ENCODE results near the gene DNAJC10.
"Not testable (repeated sequence)": the region's sequence is repeated elsewhere in the genome, so short reads cannot be mapped to it uniquely, and the experiment has no call there.

The DNAJC10 gene

DNA sequence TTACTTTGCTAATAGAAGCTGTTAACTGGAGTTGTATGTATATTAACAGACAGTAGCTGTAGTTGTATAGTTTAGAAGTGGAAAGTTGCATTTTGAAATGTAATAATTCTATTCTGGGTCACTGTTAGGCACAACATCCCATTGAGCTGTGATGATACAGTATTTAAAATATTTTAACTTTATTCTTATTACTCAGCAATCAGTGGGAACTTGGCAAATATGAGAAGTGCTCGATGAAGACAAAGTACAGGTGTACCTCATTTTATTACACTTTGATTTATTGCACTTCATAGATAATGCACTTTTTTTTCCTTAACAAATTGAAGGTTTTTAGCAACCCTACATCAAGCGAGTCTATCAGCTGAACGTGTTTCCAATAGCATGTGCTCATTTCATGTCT, 8.6 kb downstream of the DNAJC10 start:
- no peak for DNase-seq (ENCODE audit: low read depth)

GRCh38 chr2:182726473-182726872, 10.4 kb downstream of the DNAJC10 start:
- DNase-seq (ENCODE audit: low read depth): no peak

GRCh38 chr2:182728014-182728413, 12.0 kb downstream of the DNAJC10 start:
- no peak for DNase-seq (ENCODE audit: low read depth)

GRCh38 chr2:182729710-182730339, 13.8 kb downstream of the DNAJC10 start:
- DNase-seq (ENCODE audit: low read depth): no peak

GRCh38 chr2:182730486-182730885, 14.4 kb downstream of the DNAJC10 start:
- DNase-seq (ENCODE audit: low read depth): no peak

DNA sequence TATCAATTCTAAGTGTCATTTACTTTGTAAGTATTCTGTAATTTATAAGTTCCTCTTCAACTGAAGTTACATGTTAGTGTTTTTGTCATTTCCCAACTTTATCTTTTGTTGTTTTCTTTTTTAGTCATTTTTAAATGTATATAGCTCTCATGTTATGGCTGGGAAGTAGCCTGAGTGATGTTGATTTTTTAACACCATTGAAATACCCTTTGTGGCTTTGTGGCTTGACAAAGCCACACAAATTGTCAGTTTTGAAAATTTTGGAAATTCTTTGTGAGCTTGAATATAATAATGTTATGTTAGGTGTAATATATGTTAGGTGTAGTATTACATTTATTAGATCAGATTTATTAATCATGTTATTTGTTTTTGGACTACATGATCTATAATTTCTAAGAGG, 16.7 kb downstream of the DNAJC10 start:
- no peak for DNase-seq (ENCODE audit: low read depth)

- DNase-seq (ENCODE audit: low read depth): no peak
These were observed 17.5 kb downstream of the DNAJC10 start for GRCh38 chr2:182733572-182733971.

GRCh38 chr2:182736856-182737255, 20.8 kb downstream of the DNAJC10 start:
- not testable (repeated sequence) for DNase-seq (ENCODE audit: low read depth)

GRCh38 chr2:182740701-182741100, 24.6 kb downstream of the DNAJC10 start:
- no peak for DNase-seq (ENCODE audit: low read depth)

DNA sequence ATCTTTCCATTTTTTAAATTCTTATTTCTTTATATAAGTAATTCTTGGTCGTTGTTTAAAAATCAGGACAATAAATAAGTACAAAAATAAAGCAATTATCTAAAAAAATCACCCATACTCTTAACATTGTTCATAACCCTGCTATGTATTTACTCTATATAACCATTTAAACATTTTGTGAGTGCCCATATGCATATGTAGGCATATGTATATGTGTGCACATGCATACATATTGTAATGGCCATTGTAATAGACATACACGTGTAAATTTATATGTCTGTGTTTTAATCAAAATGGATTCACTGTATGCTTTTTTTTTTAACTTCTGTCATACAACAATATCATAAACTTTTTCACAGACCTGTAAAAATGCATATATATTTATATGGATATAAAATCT, 25.6 kb downstream of the DNAJC10 start:
- DNase-seq (ENCODE audit: low read depth): no peak

- DNase-seq (ENCODE audit: low read depth): no peak
These were observed 28.4 kb downstream of the DNAJC10 start for GRCh38 chr2:182744490-182744889.

DNA sequence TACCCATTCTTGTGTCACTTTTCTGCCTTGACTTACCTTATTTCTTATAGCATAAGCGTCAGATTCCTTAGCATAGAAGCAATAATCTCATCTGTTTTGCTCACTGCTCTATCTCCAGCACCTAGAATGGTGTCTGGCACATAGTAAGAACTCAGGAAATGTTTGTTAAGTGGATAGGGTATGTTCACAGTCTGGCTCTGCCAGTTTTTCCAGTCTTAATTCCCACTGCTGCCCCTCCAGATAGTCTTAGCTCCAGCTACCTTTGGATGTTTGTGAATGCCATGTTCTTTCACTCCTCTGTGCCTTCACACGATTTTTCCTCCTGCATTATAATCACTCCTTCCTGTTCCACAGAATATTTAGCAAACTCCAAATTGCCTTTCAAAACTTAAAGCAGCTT, 29.0 kb downstream of the DNAJC10 start:
- DNase-seq (ENCODE audit: low read depth): no peak

- DNase-seq (ENCODE audit: low read depth): not testable (repeated sequence)
These were observed 29.8 kb downstream of the DNAJC10 start for GRCh38 chr2:182745894-182746293.

DNA sequence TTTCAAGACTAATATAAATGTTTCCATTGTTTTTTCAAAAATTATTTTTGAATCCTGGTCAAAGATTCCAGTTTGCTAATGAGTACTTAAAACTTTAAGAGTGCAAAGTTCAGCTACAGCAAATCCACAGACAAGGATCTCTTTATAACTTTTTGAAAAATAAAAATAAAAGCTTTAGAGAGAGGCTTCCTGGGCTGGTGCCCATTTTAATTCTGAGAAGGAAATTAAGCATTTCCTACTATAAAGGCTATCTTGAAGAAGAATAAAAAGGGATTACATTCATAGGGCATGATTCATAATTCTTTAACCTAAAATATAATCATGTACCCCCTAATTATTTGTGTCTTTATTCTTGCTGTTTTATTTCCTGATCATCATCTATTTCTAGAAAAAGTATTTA, 38.2 kb downstream of the DNAJC10 start:
- no peak for DNase-seq (ENCODE audit: low read depth)

GRCh38 chr2:182758379-182758778, 42.3 kb downstream of the DNAJC10 start:
- DNase-seq (ENCODE audit: low read depth): no peak

- DNase-seq (ENCODE audit: low read depth): peak; percentile 88
These were observed 45.8 kb downstream of the DNAJC10 start for GRCh38 chr2:182761903-182762302.

GRCh38 chr2:182763311-182763912, 47.4 kb downstream of the DNAJC10 start:
- DNase-seq (ENCODE audit: low read depth): peak; percentile 14

GRCh38 chr2:182766626-182767025, 50.6 kb downstream of the DNAJC10 start:
- no peak for DNase-seq (ENCODE audit: low read depth)

DNA sequence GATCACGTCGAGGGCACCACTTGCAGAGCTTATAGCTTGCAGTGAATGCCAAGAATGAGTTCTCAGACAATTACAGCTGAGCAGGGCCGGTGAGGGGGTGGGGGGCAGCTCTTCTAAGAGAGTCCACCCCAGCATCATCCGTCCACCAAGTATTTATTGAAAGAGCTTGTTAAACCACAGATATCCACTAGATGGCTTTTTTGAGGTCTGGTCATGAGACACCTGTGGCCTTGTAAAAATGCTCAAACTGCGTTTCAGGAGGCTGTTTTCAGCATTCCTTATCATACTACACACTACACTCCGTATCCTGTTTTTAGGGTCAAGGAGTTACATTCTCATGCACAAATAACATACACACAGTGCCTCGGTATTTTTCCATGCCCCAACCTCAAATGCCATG, 51.5 kb downstream of the DNAJC10 start:
- no peak for DNase-seq (ENCODE audit: low read depth)

- not testable (repeated sequence) for DNase-seq (ENCODE audit: low read depth)
These were observed 52.9 kb downstream of the DNAJC10 start for GRCh38 chr2:182768950-182769349.

- no peak for DNase-seq (ENCODE audit: low read depth)
These were observed 63.3 kb downstream of the DNAJC10 start for GRCh38 chr2:182779323-182779722.

- not testable (repeated sequence) for DNase-seq (ENCODE audit: low read depth)
These were observed 65.0 kb downstream of the DNAJC10 start for GRCh38 chr2:182781099-182781498.

- not testable (repeated sequence) for DNase-seq (ENCODE audit: low read depth)
These were observed 66.6 kb downstream of the DNAJC10 start for GRCh38 chr2:182782686-182783085.

DNA sequence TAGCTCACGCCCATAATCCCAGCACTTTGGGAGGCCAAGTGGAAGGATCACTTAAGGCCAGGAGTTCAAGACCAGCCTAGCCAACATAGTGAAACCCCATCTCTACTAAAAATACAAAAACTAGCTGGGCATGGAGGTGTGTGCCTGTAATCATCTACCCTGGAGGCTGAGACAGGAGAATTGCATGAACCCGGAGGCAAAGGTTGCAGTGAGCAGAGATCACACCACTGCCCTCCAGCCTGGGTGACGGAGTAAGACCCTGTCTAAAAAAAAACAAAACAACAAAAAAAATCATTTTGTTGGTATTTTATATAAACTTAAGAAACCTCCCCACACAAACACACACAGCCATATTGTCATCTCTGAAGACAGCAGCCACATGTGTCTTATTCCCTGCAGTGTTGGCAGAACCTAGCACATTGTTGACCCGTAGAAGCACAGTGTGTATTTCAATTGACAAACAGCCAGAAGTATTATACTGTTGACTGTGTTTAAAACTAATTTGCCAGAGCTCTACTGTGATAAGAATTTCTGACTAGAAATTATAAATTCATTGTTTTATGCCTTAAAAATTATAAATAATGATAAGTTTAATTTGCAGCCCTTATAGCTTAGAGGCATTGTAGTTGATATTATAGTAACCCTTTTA, 68.1 kb downstream of the DNAJC10 start:
- DNase-seq (ENCODE audit: low read depth): no peak

All from fibroblast of gingiva (primary cell).